Naive thymus-derived CD4-positive, alpha-beta T cell (primary cell): ENCODE measurements around the gene C1QTNF1. TPM values are rescaled to one million over a fixed set of nuclear protein-coding genes. Genes with fewer than 3 reads are reported as not detected.
"Not testable (repeated sequence)": the region's sequence is repeated elsewhere in the genome, so short reads cannot be mapped to it uniquely, and the experiment has no call there.

ENCODE experiments used
- ATAC-seq: fragments of 150-1000 bp; cut with Tn5 transposase; 2 replicates; pipeline ENCODE4 v1.10.0; 2021; ENCODE audit warnings: mild to moderate bottlenecking, moderate library complexity
- CTCF ChIA-PET: fragments of 350-600 bp; sonication (Branson Sonifier 250); formaldehyde crosslinking; loops from one replicate; lab custom pipeline; 2021; ENCODE audit warnings: antibody characterized with exemption; lab: Charles Lee
- POLR2A ChIA-PET: fragments of 350-600 bp; sonication (Branson Sonifier 250); formaldehyde crosslinking; loops from one replicate; lab custom pipeline; 2021; ENCODE audit warnings: antibody characterized with exemption, inconsistent platforms; lab: Charles Lee
- DNase-seq, 9 donors: peaks; one replicate each; pipeline versions ENCODE4 v3.0.0 to v3.0.0-alpha.2; 2020 to 2022; ENCODE audit warnings: mixed read lengths in 1 of 9
- H3K27ac ChIP-seq: one replicate; pipeline ENCODE4 v1.7.0; 2013; ENCODE audit warnings: mild to moderate bottlenecking, low read depth, low read length, moderate library complexity
- H3K27me3 ChIP-seq, 2 donors: one replicate each; pipeline ENCODE4 v1.7.0; 2013; ENCODE audit warnings: low read length in 2 of 2, mild to moderate bottlenecking in 2 of 2, moderate library complexity in 2 of 2; ENCODE audit not compliant: control insufficient read depth in 2 of 2, insufficient read depth in 2 of 2
- H3K36me3 ChIP-seq, 3 experiments: 1 replicate in 2 of 3; 2 replicates in 1 of 3; pipeline ENCODE4 v1.7.0; 2013; ENCODE audit warnings: low read length in 3 of 3, mild to moderate bottlenecking in 3 of 3, moderate library complexity in 1 of 3; ENCODE audit not compliant: insufficient read depth in 3 of 3, control insufficient read depth in 2 of 3
- H3K4me1 ChIP-seq, 2 donors: one replicate each; pipeline ENCODE4 v1.7.0; 2013; ENCODE audit warnings: low read length in 2 of 2, mild to moderate bottlenecking in 2 of 2, moderate library complexity in 1 of 2; ENCODE audit not compliant: control insufficient read depth in 2 of 2, insufficient read depth in 2 of 2
- H3K4me3 ChIP-seq: 2 replicates; pipeline ENCODE4 v1.7.0; 2013; ENCODE audit warnings: mild to moderate bottlenecking, low read length
- H3K9me3 ChIP-seq, 3 experiments: 1 replicate in 2 of 3; 2 replicates in 1 of 3; pipeline ENCODE4 v1.7.0; 2013; ENCODE audit warnings: low read length in 3 of 3; ENCODE audit not compliant: control insufficient read depth in 2 of 3
- H3K27ac Mint-ChIP-seq, 9 donors: one replicate each; pipeline ENCODE4 v1.8.0; 2020 to 2022; ENCODE audit warnings: mixed read lengths in 9 of 9, mild to moderate bottlenecking in 8 of 9, moderate library complexity in 5 of 9, inconsistent platforms in 2 of 9
- H3K27me3 Mint-ChIP-seq, 5 donors: one replicate each; pipeline ENCODE4 v1.8.0; 2021 to 2022; ENCODE audit warnings: mixed read lengths in 5 of 5, mild to moderate bottlenecking in 1 of 5
- H3K36me3 Mint-ChIP-seq, 5 donors: one replicate each; pipeline ENCODE4 v1.8.0; 2020 to 2022; ENCODE audit warnings: mixed read lengths in 5 of 5, mild to moderate bottlenecking in 3 of 5, inconsistent platforms in 1 of 5
- H3K4me1 Mint-ChIP-seq, 7 donors: one replicate each; pipeline ENCODE4 v1.8.0; 2020 to 2022; ENCODE audit warnings: mixed read lengths in 7 of 7, mild to moderate bottlenecking in 3 of 7, inconsistent platforms in 1 of 7
- H3K4me3 Mint-ChIP-seq, 10 donors: one replicate each; pipeline ENCODE4 v1.8.0; 2020 to 2022; ENCODE audit warnings: mild to moderate bottlenecking in 10 of 10, mixed read lengths in 10 of 10, moderate library complexity in 6 of 10, inconsistent platforms in 2 of 10
- H3K9me3 Mint-ChIP-seq, 11 donors: one replicate each; pipeline ENCODE4 v1.8.0; 2020 to 2022; ENCODE audit warnings: mixed read lengths in 11 of 11, mild to moderate bottlenecking in 4 of 11, inconsistent platforms in 1 of 11, moderate library complexity in 1 of 11
- intact Hi-C, 2 donors: fragments of 100-400 bp; cut with micrococcal nuclease; formaldehyde crosslinking; loops; one replicate each; pipeline ENCODE4 v1.15.1; 2023
- polyA plus RNA-seq, 2 donors: library from polyadenylated mRNA; unstranded; fragments of 300-500 nt; fragmentation: Illumina TruSeq; gene quantifications; one replicate each; pipeline ENCODE4 v1.2.3, GENCODE V29; 2021
- total RNA-seq, 6 experiments: library from RNA in 5 of 6; stranded (reverse) in 5 of 6; gene quantifications; 1 replicate in 5 of 6; 2 replicates in 1 of 6; pipeline ENCODE4 v1.2.3 and lab custom pipeline; 2021 to 2026

Gene C1QTNF1
- total and polyA plus RNA-seq, 7 experiments from 2014 or later: 0.10 TPM; not detected in 6

DNA sequence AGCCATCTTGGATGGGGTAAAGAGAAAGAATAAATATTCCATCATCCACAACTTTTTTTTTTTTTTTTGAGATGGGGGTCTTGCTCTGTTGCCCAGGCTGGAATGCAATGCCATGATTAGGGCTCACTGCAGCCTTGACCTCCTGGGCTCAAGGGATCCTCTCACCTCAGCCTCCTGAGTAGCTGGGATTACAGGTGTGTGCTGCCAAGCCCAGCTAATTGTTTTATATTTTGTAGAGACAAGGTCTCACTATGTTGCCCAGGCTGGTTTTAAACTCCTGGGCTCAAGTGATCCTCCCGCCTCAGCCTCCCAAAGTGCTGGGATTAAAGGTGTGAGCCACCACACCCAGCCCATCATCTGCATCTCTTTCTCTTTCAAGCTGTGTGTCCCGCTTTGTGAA is 2.0 kb upstream of the C1QTNF1 start:
- H3K27ac ChIP-seq, POLR2A ChIA-PET, H3K4me1 ChIP-seq, H3K36me3 ChIP-seq, H3K27ac Mint-ChIP-seq, H3K36me3 Mint-ChIP-seq, H3K4me3 ChIP-seq, H3K4me3 Mint-ChIP-seq, H3K4me1 Mint-ChIP-seq, ATAC-seq, H3K9me3 Mint-ChIP-seq, intact Hi-C loops, H3K9me3 ChIP-seq, H3K27me3 ChIP-seq, DNase-seq: not testable (repeated sequence)
- peaks cover 9 to 72% (median 27%) of the 10 kb centered on the region in 5 donors for H3K27me3 Mint-ChIP-seq
- CTCF ChIA-PET: interaction anchor here (1.2 kb wide), 1 partner anchor 370 kb away, joined by 3 read pairs; no protein-coding TSS in a partner anchor

DNA sequence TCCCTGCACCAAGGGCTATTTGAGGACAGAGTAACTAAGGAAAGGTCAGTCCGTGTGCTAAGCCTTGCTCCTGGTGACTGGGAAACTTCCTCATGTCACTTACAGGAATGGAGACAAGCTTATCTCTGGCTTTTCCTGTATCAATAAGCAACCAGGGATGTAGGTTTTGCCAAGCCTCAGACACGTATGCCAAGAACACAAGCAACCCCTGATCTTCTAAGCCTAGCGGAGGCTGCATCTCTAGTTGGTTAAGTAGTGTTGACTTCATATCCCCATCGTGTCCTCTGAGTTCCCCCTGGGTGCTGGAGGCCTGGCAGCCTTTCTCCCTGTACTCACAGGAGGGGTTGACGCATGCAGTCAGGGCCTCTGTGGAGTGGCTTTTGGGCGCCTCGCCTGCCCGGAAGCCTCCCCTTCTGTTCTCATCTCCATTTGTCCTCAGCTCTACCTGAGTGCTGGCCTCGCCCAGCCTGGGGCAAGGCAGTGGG is 1.4 kb upstream of the C1QTNF1 start:
- Histone ChIP-seq H3K27me3 (no peaks in the 10 kb centered on the region), H3K9me3 (no peaks in the 10 kb centered on the region), H3K4me3 (no peak overlapping the region), H3K27ac (no peak overlapping the region), H3K4me1 (peaks cover 4% of the 10 kb centered on the region in 2 donors), H3K36me3 (no peaks in the 10 kb centered on the region)
- DNase-seq (no peak), ATAC-seq (no peak)
- ChIA-PET POLR2A (no interaction called here), CTCF (interaction anchor here (1.2 kb wide), 1 partner anchor 369 kb away, joined by 3 read pairs; no protein-coding TSS in a partner anchor)
- Mint-ChIP-seq H3K36me3 (no peaks in the 10 kb centered on the region), H3K27me3 (peaks cover 9 to 72% (median 28%) of the 10 kb centered on the region in 5 donors), H3K4me1 (peaks cover 0 to 9% (median 6%) of the 10 kb centered on the region in 7 donors), H3K4me3 (peak overlapping the region in 2 of 10 donors; percentile 87 to 91), H3K27ac (no peak overlapping the region), H3K9me3 (no peaks in the 10 kb centered on the region)
- intact Hi-C loops: no loop called here

DNA sequence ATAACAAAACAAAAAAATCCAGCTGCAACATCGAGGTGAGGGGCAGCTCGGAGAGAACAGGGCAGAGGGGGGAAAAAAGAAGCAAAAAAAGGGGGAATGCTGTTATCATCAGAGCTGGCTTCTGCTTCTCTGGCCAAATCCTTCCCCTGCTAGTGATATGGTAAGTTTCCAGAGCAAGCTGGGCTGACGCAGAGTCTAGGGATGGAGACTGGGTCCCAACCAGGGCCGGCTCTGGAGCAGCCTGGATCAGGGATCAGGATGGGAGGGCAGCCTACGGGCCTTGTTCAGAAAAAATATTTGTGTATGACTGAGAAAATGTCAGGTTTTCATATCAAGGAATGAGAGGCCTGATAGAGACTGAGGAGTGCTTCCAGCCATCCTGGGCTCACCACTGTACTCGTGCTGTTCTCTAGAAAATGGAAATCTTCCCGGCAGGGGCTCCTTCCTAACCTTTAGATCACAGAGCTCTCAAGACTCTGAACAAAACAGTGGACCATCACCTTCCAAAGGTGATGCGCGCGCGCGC is 726 bp upstream of the C1QTNF1 start:
- H3K36me3 ChIP-seq: no peaks in the 10 kb centered on the region
- H3K27ac ChIP-seq: no peak overlapping the region
- Mint-ChIP-seq H3K27me3 (peaks cover 9 to 76% (median 24%) of the 10 kb centered on the region in 5 donors), H3K4me1 (peaks cover 0 to 9% (median 6%) of the 10 kb centered on the region in 7 donors), H3K4me3 (peak overlapping the region; percentile 54 to 91 (median 83)), H3K27ac (peak overlapping the region in 1 of 9 donors; percentile 72), H3K9me3 (no peaks in the 10 kb centered on the region), H3K36me3 (no peaks in the 10 kb centered on the region)
- ChIA-PET CTCF (interaction anchor here (0.6 kb wide), 1 partner anchor 44 kb away, joined by 4 read pairs; no protein-coding TSS in a partner anchor), POLR2A (no interaction called here)
- H3K27me3 ChIP-seq: no peaks in the 10 kb centered on the region
- DNase-seq (no peak), ATAC-seq (no peak)
- H3K4me1 ChIP-seq: peaks cover 4% of the 10 kb centered on the region in 2 donors
- no peak overlapping the region for H3K4me3 ChIP-seq
- intact Hi-C loops: no loop called here
- H3K9me3 ChIP-seq: no peaks in the 10 kb centered on the region

DNA sequence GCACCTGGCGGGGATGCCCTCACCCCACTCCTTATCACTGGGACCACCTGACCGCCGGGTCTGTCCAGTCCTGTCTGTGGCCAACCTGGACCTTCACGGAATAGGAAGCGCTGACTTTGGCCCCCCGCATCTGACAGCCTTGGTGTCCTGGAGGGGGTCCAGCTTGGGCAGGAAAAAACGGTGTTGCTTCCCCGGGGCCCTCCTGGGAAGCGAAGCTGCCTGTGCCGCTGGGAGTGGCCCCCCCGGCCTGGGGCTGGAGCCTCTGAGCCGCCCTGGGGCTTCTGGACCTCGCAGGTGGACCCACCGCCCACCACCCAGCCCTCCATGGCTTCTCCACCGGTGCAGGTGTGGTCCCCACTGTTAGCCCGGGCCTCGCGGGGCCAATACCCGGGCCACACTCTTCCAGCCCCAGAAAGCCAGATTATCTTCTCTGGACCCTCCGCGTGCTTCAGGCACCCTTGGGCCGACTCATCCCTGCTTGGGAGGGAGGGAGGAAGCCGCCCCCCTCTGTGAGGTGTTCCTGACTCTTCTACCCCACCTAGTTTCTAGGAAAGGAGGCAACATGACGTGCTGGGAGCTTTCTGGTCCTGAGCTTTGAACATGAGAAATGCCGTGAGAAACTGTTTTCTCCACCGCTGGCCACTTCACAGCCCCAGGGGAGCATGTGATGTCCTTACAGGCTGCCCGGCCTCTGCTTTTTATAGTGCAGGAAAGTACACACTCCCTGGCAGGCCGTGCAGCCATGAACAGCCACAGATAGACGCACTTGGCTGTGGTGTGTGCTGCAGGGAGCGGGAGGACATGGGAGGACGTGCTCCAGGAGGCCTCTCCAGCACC is 1.1 kb downstream of the C1QTNF1 start:
- Mint-ChIP-seq H3K27me3 (peaks cover 0 to 79% (median 20%) of the 10 kb centered on the region in 5 donors), H3K27ac (peak overlapping the region in 3 of 9 donors; percentile 41 to 80 (median 61)), H3K36me3 (no peaks in the 10 kb centered on the region), H3K4me1 (peaks cover 0 to 9% (median 6%) of the 10 kb centered on the region in 7 donors), H3K9me3 (no peaks in the 10 kb centered on the region), H3K4me3 (peak overlapping the region; percentile 58 to 91 (median 85))
- intact Hi-C loops: no loop called here
- no peak for DNase-seq
- H3K27ac ChIP-seq: no peak overlapping the region
- H3K9me3 ChIP-seq: no peaks in the 10 kb centered on the region
- H3K27me3 ChIP-seq: no peaks in the 10 kb centered on the region
- H3K36me3 ChIP-seq: no peaks in the 10 kb centered on the region
- H3K4me1 ChIP-seq: peaks cover 4% of the 10 kb centered on the region in 2 donors
- POLR2A ChIA-PET: no interaction called here
- no peak for ATAC-seq
- CTCF ChIA-PET: interaction anchor here (0.6 to 0.7 kb wide), 2 partner anchors 121 to 1502 kb away, joined by 3 to 5 read pairs; no protein-coding TSS in a partner anchor
- H3K4me3 ChIP-seq: no peak overlapping the region

DNA sequence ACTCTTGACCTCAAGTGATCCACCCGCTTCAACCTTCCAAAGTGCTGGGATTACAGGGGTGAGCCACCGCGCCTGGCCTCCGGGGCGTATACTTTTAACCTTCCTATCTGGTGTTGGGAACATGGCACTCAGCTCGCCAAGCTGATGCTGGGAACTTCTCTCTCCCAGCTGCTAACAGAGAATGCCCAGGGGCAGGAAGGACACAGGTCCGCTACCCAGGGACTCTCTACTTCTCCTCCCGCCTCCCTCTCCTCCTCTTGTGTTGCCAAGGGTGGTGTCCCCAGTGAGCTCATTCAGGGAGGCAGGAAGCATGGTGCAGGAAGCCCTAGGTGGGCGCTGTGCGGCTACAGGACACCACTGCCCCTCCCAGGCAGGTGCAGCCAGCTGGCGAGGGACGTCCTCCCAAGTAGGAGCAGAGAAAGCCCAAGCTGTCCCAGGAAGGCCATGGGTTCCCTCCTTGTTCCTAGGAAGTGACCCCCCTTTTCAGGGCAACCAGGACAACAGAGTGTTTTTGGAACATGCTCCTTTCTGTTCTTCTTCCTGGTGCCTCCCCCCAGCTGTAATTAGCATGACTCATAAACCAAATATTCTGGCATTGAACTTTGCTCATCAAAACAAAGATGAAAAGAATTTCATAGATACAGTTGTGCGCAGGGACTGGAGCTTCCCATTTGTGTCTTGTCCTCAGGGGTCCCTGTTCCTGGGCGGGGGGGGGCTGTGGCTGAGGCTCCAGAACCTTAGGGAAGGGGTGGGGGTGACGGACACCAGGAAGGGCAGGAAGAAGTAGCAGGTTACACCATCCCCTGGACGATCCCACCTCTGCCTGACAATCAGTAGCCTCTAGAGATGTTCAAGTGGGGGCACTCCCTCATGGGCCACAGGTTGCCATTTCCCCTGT is 2.7 kb downstream of the C1QTNF1 start:
- ATAC-seq (no peak), DNase-seq (no peak)
- peaks cover 0 to 64% (median 30%) of the 10 kb centered on the region in 5 donors for H3K27me3 Mint-ChIP-seq
- peak overlapping the region in 3 of 10 donors; percentile 37 to 49 (median 46) for H3K4me3 Mint-ChIP-seq
- no peaks in the 10 kb centered on the region for H3K9me3 ChIP-seq
- no peak overlapping the region for H3K27ac ChIP-seq
- ChIA-PET POLR2A (no interaction called here), CTCF (interaction anchor here (0.7 to 1.3 kb wide), 2 partner anchors 9 to 19 kb away, joined by 3 read pairs; no protein-coding TSS in a partner anchor)
- H3K9me3 Mint-ChIP-seq: no peaks in the 10 kb centered on the region
- H3K27me3 ChIP-seq: no peaks in the 10 kb centered on the region
- H3K4me3 ChIP-seq: no peak overlapping the region
- no peaks in the 10 kb centered on the region for H3K36me3 ChIP-seq
- no peaks in the 10 kb centered on the region for H3K36me3 Mint-ChIP-seq
- peaks cover 4% of the 10 kb centered on the region in 2 donors for H3K4me1 ChIP-seq
- intact Hi-C loops: no loop called here
- peak overlapping the region in 1 of 9 donors; percentile 30 for H3K27ac Mint-ChIP-seq
- peaks cover 0 to 9% (median 6%) of the 10 kb centered on the region in 7 donors for H3K4me1 Mint-ChIP-seq

DNA sequence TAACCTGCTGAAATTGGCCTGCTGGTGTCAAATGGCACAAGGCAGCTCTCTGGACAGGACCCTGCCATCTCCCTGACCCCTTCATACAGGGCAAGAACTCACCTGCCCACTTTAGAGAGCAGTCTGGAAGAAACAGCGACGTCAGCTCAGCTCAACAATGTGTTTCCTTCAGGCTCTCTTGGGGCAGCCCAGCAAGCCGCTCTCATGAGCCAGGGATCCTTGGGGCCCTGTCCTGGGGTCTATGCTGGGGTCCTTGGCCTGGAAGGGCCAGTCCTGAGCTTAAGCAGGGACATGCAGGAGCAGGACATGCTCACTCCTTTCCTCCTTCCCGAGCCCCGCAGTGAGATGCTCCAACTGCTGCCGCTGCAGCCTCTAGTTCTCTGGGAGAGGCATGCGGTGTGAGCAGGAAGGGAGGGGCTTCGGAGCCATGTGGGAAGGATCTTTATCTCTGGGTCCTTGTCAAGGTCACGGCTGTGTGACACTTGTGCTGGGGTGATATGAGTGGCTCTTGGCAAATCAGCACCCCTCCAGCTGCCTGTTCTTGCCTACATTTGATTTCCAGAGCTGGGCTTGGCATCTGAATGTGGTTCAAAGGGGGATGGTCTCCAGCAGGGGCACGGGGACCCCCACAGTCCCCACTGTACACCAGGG is 3.4 kb downstream of the C1QTNF1 start:
- Histone ChIP-seq H3K4me1 (peaks cover 4% of the 10 kb centered on the region in 2 donors), H3K27me3 (no peaks in the 10 kb centered on the region), H3K36me3 (no peaks in the 10 kb centered on the region), H3K4me3 (no peak overlapping the region), H3K9me3 (no peaks in the 10 kb centered on the region), H3K27ac (no peak overlapping the region)
- DNase-seq (no peak), ATAC-seq (no peak)
- ChIA-PET CTCF (no interaction called here), POLR2A (no interaction called here)
- no peaks in the 10 kb centered on the region for H3K36me3 Mint-ChIP-seq
- H3K4me1 Mint-ChIP-seq: peaks cover 0 to 9% (median 6%) of the 10 kb centered on the region in 7 donors
- H3K9me3 Mint-ChIP-seq: no peaks in the 10 kb centered on the region
- peaks cover 0 to 56% (median 25%) of the 10 kb centered on the region in 5 donors for H3K27me3 Mint-ChIP-seq
- H3K4me3 Mint-ChIP-seq: peak overlapping the region in 1 of 10 donors; percentile 46
- intact Hi-C loops: no loop called here
- H3K27ac Mint-ChIP-seq: no peak overlapping the region
